ENCODE results near the gene MAP3K4.

- TF ChIP-seq CTCF (IDR thresholded peaks at IDR 0.05) (no peak), POLR2A (IDR thresholded peaks at IDR 0.05) (no peak)
Measured at GRCh38 chr6:161058741-161059140, 67.2 kb downstream of the MAP3K4 start.

Measured in Peyer's patch (tissue), 4 donors.